Esophagus squamous epithelium (tissue), 5 donors: ENCODE measurements around the gene KRT78. TPM values are rescaled to one million over a fixed set of nuclear protein-coding genes. Genes with fewer than 3 reads are reported as not detected.

ENCODE experiments used
- DNase-seq: peaks from one replicate; lab custom pipeline; 2025; lab: John Stamatoyannopoulos, UW
- H3K27ac ChIP-seq, 4 donors: fragments of 200-600 bp; sonication (generic); one replicate each; pipeline ENCODE4 v1.5.1; 2016 to 2019; ENCODE audit warnings: mild to moderate bottlenecking in 1 of 4
- H3K27me3 ChIP-seq, 4 donors: fragments of 200-600 bp; sonication (generic); 1 replicate in 3 of 4; 2 replicates in 1 of 4; pipeline versions ENCODE4 v1.5.1 to v1.6.0; 2017 to 2021; ENCODE audit warnings: antibody characterized with exemption in 1 of 4
- H3K36me3 ChIP-seq, 3 donors: fragments of 200-600 bp; sonication (generic); one replicate each; pipeline ENCODE4 v1.5.1; 2016 to 2019
- H3K4me1 ChIP-seq, 3 donors: fragments of 200-600 bp; sonication (generic); one replicate each; pipeline ENCODE4 v1.5.1; 2017 to 2019
- H3K4me3 ChIP-seq, 4 donors: fragments of 200-600 bp; sonication (generic); 1 replicate in 3 of 4; 2 replicates in 1 of 4; pipeline ENCODE4 v1.5.1; 2016 to 2019; ENCODE audit warnings: mild to moderate bottlenecking in 2 of 4, moderate library complexity in 1 of 4
- H3K9me3 ChIP-seq, 3 donors: fragments of 200-600 bp; sonication (generic); one replicate each; pipeline ENCODE4 v1.5.1; 2016 to 2019
- CTCF ChIP-seq, 6 experiments: fragments of 450-650 bp in 4 of 6; fragments of 200-600 bp in 2 of 6; sonication (generic) in 2 of 6; IDR thresholded peaks; one replicate each; pipeline ENCODE4 v1.5.1; 2016 to 2019; ENCODE audit warnings: antibody characterized with exemption in 6 of 6, mild to moderate bottlenecking in 4 of 6, moderate library complexity in 4 of 6
- POLR2A ChIP-seq, 4 donors: fragments of 450-650 bp; IDR thresholded peaks; one replicate each; pipeline ENCODE4 v1.6.1; 2017; ENCODE audit warnings: antibody characterized with exemption in 4 of 4, mild to moderate bottlenecking in 4 of 4, moderate library complexity in 3 of 4
- WGBS, 2 donors: methylation state at CpG; one replicate each; pipeline ENCODE4 v1.1.5; 2018; 5-methylcytosine and 5-hydroxymethylcytosine counted together
- intact Hi-C: fragments of 100-400 bp; cut with DNase I; formaldehyde crosslinking; loops from one replicate; pipeline ENCODE4 v1.15.0; 2022
- total RNA-seq, 4 donors: library from RNA; depleted of rRNA; stranded (reverse); fragments of >200 nt; gene quantifications; one replicate each; pipeline ENCODE4 v1.1.0, GENCODE V29; 2016
- donor health status: DM: yes; HTN: yes; CAD: no.

The KRT78 gene
- total RNA-seq, 4 donors from 2014 or later: 194 to 481 (median 307) TPM

GRCh38 chr12:52801773-52802172, 47.0 kb downstream of the KRT78 start:
- H3K9me3 ChIP-seq: no peaks in the 10 kb centered on the region
- WGBS, 2 donors: 42 to 46% methylated on average over 3 of the region's 3 CpGs
- peaks cover 6 to 86% (median 15%) of the 10 kb centered on the region in 3 donors for H3K4me1 ChIP-seq
- H3K36me3 ChIP-seq: no peaks in the 10 kb centered on the region
- no peak overlapping the region for H3K4me3 ChIP-seq
- H3K27me3 ChIP-seq: no peaks in the 10 kb centered on the region
- TF ChIP-seq CTCF (IDR thresholded peaks at IDR 0.05) (no peak), POLR2A (IDR thresholded peaks at IDR 0.05) (no peak)
- no peak for DNase-seq
- intact Hi-C loops: no loop called here
- peak overlapping the region in 2 of 4 donors; percentile 49 to 62 for H3K27ac ChIP-seq

- DNase-seq: no peak
- intact Hi-C loops: no loop called here
- Histone ChIP-seq H3K27me3 (no peaks in the 10 kb centered on the region), H3K27ac (peak overlapping the region; percentile 28 to 62 (median 54)), H3K4me1 (peaks cover 6 to 78% (median 15%) of the 10 kb centered on the region in 3 donors), H3K9me3 (no peaks in the 10 kb centered on the region), H3K36me3 (no peaks in the 10 kb centered on the region), H3K4me3 (no peak overlapping the region)
- 27 to 31% methylated on average over 1 of the region's 1 CpG for WGBS, 2 donors
- TF ChIP-seq CTCF (IDR thresholded peaks at IDR 0.05) (no peak), POLR2A (IDR thresholded peaks at IDR 0.05) (no peak)
Observed at GRCh38 chr12:52800259-52800917, 48.4 kb downstream of the KRT78 start.

- no peaks in the 10 kb centered on the region for H3K27me3 ChIP-seq
- H3K36me3 ChIP-seq: no peaks in the 10 kb centered on the region
- 66 to 73% methylated on average over 4 to 5 of the region's 5 CpGs for WGBS, 2 donors
- DNase-seq: no peak
- no peak for TF ChIP-seq CTCF (IDR thresholded peaks at IDR 0.05)
- peaks cover 6 to 71% (median 15%) of the 10 kb centered on the region in 3 donors for H3K4me1 ChIP-seq
- intact Hi-C loops: no loop called here
- H3K4me3 ChIP-seq: no peak overlapping the region
- H3K27ac ChIP-seq: peak overlapping the region in 2 of 4 donors; percentile 60 to 62
- H3K9me3 ChIP-seq: no peaks in the 10 kb centered on the region
Observed at GRCh38 chr12:52799505-52800211, 49.1 kb downstream of the KRT78 start.

GRCh38 chr12:52798671-52799504, 49.9 kb downstream of the KRT78 start:
- TF ChIP-seq CTCF (IDR thresholded peaks at IDR 0.05): no peak
- no peak for TF ChIP-seq POLR2A (IDR thresholded peaks at IDR 0.05)
- peak overlapping the region in 3 of 4 donors; percentile 30 to 62 (median 38) for H3K27ac ChIP-seq
- WGBS, 2 donors: 35% methylated on average over 7 of the region's 7 CpGs
- H3K4me3 ChIP-seq: no peak overlapping the region
- DNase-seq: no peak
- H3K36me3 ChIP-seq: no peaks in the 10 kb centered on the region
- peaks cover 6 to 63% (median 15%) of the 10 kb centered on the region in 3 donors for H3K4me1 ChIP-seq
- no peaks in the 10 kb centered on the region for H3K27me3 ChIP-seq
- intact Hi-C loops: no loop called here
- H3K9me3 ChIP-seq: no peaks in the 10 kb centered on the region
